Measurements from ENCODE around the gene ATP4B. TPM values are rescaled to one million over a fixed set of nuclear protein-coding genes. Genes with fewer than 3 reads are reported as not detected.

Gene ATP4B
- total and polyA plus RNA-seq, 2 of the 8 experiments (the other 6 are each of a cell fraction or from before 2014, with no cell fraction given) = 0.05 TPM; not detected in 1

DNA sequence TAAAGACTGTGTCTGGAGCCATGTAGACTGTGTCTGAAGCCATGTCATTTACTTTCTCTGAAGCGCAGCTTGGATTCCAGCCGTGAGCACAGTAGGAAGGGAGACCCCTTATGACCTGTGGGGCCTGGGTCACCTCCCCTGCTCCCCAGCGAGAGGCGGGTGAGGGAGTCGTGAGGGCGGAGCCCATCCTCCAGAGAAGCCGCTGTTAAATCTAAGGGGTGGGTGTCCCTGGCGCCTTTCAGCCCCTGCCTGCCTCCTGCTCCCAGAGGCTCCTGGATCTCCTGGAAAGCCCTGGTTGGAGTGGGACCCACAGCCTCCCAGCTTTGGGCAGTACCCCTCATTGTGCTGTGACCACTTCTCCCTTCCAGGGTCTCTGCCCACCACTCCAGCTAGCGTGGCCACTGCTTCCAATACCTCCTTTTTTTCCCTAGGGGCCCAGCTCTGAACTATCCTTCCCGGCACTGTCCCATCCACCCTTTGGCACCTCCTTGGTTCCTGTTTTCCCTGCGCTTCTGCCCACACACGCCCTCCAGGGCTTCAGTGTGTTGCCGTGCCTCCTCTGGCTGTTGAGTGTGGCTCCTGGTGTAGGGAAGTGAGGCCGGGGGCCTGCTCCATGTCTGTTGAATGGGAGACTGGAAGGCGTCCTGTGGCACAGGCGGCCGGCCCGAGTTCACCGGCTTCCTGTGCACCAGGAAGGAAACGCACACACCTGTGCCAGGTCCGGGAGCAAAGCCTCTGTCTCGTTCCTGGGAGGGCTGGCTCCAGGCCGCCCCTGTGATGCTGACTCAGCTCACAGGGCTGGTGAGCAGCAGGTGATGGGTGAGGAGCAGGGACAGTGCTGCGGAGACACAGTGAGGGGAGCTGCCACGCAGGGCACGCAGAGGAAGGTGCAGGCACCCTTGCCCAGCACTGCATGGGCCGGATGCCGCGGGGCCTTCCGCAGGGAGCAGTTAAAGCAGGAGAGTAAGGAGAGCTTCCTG, 29.4 kb downstream of the ATP4B start (continued):
- no peak for TF ChIP-seq POU5F1 (IDR thresholded peaks at IDR 0.05; ENCODE audit: low read depth, low read length)
- TF ChIP-seq, protein P1, sequence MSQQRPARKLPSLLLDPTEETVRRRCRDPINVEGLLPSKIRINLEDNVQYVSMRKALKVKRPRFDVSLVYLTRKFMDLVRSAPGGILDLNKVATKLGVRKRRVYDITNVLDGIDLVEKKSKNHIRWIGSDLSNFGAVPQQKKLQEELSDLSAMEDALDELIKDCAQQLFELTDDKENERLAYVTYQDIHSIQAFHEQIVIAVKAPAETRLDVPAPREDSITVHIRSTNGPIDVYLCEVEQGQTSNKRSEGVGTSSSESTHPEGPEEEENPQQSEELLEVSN (IDR thresholded peaks at IDR 0.05) = no peak
- no peak for TF ChIP-seq BACH1 (IDR thresholded peaks at IDR 0.05; ENCODE audit: low read length)
- no peak for TF ChIP-seq CBX8 (IDR thresholded peaks at IDR 0.05; ENCODE audit: borderline replicate concordance, low read depth, low read length)

All from H1 (cell line).